ENCODE data around the gene MVB12B. TPM values are rescaled to one million over a fixed set of nuclear protein-coding genes. Genes with fewer than 3 reads are reported as not detected.

MVB12B gene
- total RNA-seq, 1 experiment from 2014 or later: 9.4 TPM

DNA sequence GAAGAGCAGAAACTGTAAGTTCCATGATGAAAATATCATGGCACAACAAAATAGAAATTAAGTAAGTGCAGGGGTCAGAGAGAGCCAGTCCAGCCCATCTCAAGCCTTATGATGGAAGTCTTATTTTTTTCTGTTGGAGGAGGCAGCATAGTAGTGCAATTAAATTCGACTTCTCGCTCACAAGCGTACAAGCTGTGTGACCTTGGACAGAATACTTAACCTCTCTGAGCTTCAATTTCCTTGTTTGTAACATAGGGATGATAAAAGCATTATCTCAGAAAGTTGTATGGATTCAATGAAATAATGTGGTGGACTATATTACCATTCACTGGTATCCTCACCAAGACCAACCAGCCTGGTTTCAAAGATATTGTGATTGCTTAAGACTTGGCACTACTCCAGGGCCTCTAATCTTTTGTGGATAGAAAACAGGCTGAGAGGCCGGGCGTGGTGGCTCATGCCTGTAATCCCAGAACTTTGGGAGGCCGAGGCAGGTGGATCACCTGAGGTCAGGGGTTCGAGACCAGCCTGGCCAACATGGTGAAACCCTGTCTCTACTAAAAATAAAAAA, 26.8 kb upstream of the MVB12B start:
- Histone ChIP-seq H3K4me1 (ENCODE audit: control insufficient read depth, insufficient read depth, low read length) (no peaks in the 10 kb centered on the region), H3K4me3 (ENCODE audit: low read depth in 2 of 2, low read length in 2 of 2) (no peak overlapping the region), H3K9me3 (ENCODE audit: control insufficient read depth, insufficient read depth, low read depth, low read length) (no peaks in the 10 kb centered on the region), H3K27me3 (ENCODE audit: control insufficient read depth, insufficient read depth, low read length) (no peaks in the 10 kb centered on the region), H3K27ac (ENCODE audit: low read length) (no peak overlapping the region), H3K36me3 (ENCODE audit: control insufficient read depth, insufficient read depth, low read length) (no peaks in the 10 kb centered on the region)
- TF ChIP-seq POLR2AphosphoS5 (IDR thresholded peaks at IDR 0.05; ENCODE audit: low read depth, low read length) (no peak), SIN3A (IDR thresholded peaks at IDR 0.05; ENCODE audit: borderline replicate concordance, insufficient read depth, low read depth, low read length) (no peak), TCF7L2 (IDR thresholded peaks at IDR 0.05; ENCODE audit: low read depth, low read length) (no peak)
- TF ChIP-seq, protein P1, sequence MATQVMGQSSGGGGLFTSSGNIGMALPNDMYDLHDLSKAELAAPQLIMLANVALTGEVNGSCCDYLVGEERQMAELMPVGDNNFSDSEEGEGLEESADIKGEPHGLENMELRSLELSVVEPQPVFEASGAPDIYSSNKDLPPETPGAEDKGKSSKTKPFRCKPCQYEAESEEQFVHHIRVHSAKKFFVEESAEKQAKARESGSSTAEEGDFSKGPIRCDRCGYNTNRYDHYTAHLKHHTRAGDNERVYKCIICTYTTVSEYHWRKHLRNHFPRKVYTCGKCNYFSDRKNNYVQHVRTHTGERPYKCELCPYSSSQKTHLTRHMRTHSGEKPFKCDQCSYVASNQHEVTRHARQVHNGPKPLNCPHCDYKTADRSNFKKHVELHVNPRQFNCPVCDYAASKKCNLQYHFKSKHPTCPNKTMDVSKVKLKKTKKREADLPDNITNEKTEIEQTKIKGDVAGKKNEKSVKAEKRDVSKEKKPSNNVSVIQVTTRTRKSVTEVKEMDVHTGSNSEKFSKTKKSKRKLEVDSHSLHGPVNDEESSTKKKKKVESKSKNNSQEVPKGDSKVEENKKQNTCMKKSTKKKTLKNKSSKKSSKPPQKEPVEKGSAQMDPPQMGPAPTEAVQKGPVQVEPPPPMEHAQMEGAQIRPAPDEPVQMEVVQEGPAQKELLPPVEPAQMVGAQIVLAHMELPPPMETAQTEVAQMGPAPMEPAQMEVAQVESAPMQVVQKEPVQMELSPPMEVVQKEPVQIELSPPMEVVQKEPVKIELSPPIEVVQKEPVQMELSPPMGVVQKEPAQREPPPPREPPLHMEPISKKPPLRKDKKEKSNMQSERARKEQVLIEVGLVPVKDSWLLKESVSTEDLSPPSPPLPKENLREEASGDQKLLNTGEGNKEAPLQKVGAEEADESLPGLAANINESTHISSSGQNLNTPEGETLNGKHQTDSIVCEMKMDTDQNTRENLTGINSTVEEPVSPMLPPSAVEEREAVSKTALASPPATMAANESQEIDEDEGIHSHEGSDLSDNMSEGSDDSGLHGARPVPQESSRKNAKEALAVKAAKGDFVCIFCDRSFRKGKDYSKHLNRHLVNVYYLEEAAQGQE (IDR thresholded peaks at IDR 0.05; ENCODE audit: insufficient read depth in 1 of 2, low read depth in 2 of 2, low read length in 1 of 2): no peak
- TF ChIP-seq, protein P2, sequence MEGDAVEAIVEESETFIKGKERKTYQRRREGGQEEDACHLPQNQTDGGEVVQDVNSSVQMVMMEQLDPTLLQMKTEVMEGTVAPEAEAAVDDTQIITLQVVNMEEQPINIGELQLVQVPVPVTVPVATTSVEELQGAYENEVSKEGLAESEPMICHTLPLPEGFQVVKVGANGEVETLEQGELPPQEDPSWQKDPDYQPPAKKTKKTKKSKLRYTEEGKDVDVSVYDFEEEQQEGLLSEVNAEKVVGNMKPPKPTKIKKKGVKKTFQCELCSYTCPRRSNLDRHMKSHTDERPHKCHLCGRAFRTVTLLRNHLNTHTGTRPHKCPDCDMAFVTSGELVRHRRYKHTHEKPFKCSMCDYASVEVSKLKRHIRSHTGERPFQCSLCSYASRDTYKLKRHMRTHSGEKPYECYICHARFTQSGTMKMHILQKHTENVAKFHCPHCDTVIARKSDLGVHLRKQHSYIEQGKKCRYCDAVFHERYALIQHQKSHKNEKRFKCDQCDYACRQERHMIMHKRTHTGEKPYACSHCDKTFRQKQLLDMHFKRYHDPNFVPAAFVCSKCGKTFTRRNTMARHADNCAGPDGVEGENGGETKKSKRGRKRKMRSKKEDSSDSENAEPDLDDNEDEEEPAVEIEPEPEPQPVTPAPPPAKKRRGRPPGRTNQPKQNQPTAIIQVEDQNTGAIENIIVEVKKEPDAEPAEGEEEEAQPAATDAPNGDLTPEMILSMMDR (IDR thresholded peaks at IDR 0.05): no peak
- intact Hi-C loops (cut with micrococcal nuclease; ENCODE audit: unreplicated experiment) (loop anchor here (10.0 kb wide), 1 partner anchor 195 kb away; no protein-coding TSS in a partner anchor), in situ Hi-C loops (cut with HindIII; ENCODE audit: low pct_unique_long_range_greater_than_20kb, low sequenced_read_pairs) (no loop called here)
- no TSS peak for BruUV-seq (replicated peaks)
- CTCF ChIA-PET: no interaction called here
- POLR2A ChIA-PET: interaction anchor here (0.6 kb wide), 1 partner anchor 98 kb away, joined by 15 read pairs; no protein-coding TSS in a partner anchor
- DNase-seq (ENCODE audit: low read depth, low spot score): no peak
- ATAC-seq: no peak

DNA sequence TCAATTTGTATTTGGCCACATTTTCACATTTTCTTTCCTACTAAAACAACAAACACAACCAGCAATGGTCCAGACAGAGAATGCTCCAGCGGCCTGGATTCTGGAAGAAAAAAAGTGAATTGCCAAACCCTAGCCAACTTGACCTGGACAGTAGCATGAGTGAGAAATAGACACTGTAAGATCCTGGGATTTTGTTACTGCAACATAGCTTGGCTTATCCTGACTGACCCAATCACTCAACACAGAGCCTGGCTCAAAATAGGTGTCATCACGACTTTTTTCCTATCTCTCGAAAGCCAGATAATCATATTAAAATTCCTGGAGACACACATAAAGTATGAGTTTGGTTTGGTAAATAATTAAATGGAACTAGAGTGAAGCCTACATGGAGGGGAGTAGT, 25.4 kb upstream of the MVB12B start:
- H3K9me3 ChIP-seq (ENCODE audit: control insufficient read depth, insufficient read depth, low read depth, low read length): no peaks in the 10 kb centered on the region
- no peaks in the 10 kb centered on the region for H3K27me3 ChIP-seq (ENCODE audit: control insufficient read depth, insufficient read depth, low read length)
- ATAC-seq (no peak), DNase-seq (ENCODE audit: low read depth, low spot score) (no peak)
- TF ChIP-seq SIN3A (IDR thresholded peaks at IDR 0.05; ENCODE audit: borderline replicate concordance, insufficient read depth, low read depth, low read length) (no peak), POLR2AphosphoS5 (IDR thresholded peaks at IDR 0.05; ENCODE audit: low read depth, low read length) (no peak), TCF7L2 (IDR thresholded peaks at IDR 0.05; ENCODE audit: low read depth, low read length) (no peak)
- TF ChIP-seq, protein P1 (IDR thresholded peaks at IDR 0.05; ENCODE audit: insufficient read depth in 1 of 2, low read depth in 2 of 2, low read length in 1 of 2): no peak
- TF ChIP-seq, protein P2 (IDR thresholded peaks at IDR 0.05): no peak
- in situ Hi-C loops (cut with HindIII; ENCODE audit: low pct_unique_long_range_greater_than_20kb, low sequenced_read_pairs): no loop called here
- no peaks in the 10 kb centered on the region for H3K4me1 ChIP-seq (ENCODE audit: control insufficient read depth, insufficient read depth, low read length)
- CTCF ChIA-PET: no interaction called here
- no peak overlapping the region for H3K27ac ChIP-seq (ENCODE audit: low read length)
- intact Hi-C loops (cut with micrococcal nuclease; ENCODE audit: unreplicated experiment): loop anchor here (10.0 kb wide), 1 partner anchor 194 kb away; no protein-coding TSS in a partner anchor
- H3K4me3 ChIP-seq (ENCODE audit: low read depth in 2 of 2, low read length in 2 of 2): no peak overlapping the region
- H3K36me3 ChIP-seq (ENCODE audit: control insufficient read depth, insufficient read depth, low read length): no peaks in the 10 kb centered on the region
- BruUV-seq (replicated peaks): no TSS peak
- POLR2A ChIA-PET: no interaction called here
